Mammary epithelial cell (primary cell): Measurements from ENCODE around the gene TEX44.

ENCODE experiments used
- CTCF ChIP-seq, 2 donors: IDR thresholded peaks in 1 of 2; conservative IDR thresholded peaks in 1 of 2; 2 replicates each; pipeline ENCODE4 v1.5.1; 2011 to 2012; ENCODE audit warnings: inconsistent platforms in 2 of 2, low read length in 2 of 2, mild to moderate bottlenecking in 2 of 2, control low read depth in 1 of 2, low read depth in 1 of 2; ENCODE audit not compliant: insufficient read depth in 1 of 2; ENCODE audit errors: extremely low read depth in 1 of 2
- EZH2 ChIP-seq: IDR thresholded peaks from 2 replicates; pipeline ENCODE4 v1.6.1; 2012; ENCODE audit warnings: low read length, inconsistent platforms, borderline replicate concordance

DNA sequence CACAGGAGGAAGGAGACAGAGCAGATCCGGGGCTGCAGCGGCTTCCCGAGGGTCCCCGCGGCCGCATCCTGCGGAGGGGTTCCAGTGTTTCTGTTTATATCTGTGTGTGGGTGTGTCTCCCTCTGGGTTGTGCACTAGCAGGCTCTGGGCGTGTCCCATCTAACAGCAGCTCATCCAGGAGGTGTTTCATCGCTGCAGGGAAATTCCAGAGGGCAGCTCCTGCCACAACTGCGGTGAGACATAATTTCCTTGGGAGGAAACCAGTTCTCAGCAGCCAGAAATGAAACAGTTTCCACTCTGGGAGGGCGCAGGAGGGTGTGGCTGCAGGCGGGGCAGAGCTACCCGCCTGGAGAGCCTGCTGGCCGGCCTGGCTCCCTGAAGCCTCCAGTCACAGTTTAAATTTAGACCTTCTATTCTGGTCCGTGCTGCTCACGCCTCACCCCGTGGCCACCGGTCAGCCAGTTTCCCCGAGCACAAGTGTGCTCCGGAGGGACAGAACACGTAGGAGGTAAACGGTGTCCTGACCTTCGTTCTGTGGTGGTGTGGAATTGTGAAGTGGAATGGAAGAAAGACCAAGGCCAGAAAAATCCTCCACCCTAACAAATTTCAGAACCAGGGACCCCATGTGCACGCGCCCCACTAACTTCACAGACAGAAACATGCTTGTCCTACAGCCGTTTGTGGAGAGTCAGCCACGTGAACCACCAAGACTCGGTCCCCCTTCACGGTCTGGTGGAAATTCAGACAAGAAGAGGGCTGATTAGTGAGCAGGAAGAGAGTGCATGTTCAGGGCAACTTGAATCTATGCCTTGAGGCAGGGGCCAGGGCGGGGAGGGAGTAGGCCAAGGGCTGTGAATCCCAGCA, 50.2 kb downstream of the TEX44 start:
- TF ChIP-seq CTCF (conservative IDR thresholded peaks at IDR 0.05 in 1 of 2, IDR thresholded peaks at IDR 0.05 in 1 of 2; ENCODE audit: extremely low read depth in 1 of 2, insufficient read depth in 1 of 2, low read depth in 1 of 2, low read length in 2 of 2) (no peak), EZH2 (no peak)
